HG03439 (cell line): Measurements from ENCODE around the gene OR2AG2.
"Not testable (repeated sequence)": the region's sequence is repeated elsewhere in the genome, so short reads cannot be mapped to it uniquely, and the experiment has no call there.

Experiments used
- ATAC-seq: cut with Tn5 transposase; IDR thresholded peaks from one replicate; pipeline ENCODE4 v1.9.1; 2021; ENCODE audit warnings: mild to moderate bottlenecking, moderate library complexity; ENCODE audit not compliant: unreplicated experiment

The OR2AG2 gene, protein sequence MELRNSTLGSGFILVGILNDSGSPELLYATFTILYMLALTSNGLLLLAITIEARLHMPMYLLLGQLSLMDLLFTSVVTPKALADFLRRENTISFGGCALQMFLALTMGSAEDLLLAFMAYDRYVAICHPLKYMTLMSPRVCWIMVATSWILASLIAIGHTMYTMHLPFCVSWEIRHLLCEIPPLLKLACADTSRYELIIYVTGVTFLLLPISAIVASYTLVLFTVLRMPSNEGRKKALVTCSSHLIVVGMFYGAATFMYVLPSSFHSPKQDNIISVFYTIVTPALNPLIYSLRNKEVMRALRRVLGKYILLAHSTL

DNA sequence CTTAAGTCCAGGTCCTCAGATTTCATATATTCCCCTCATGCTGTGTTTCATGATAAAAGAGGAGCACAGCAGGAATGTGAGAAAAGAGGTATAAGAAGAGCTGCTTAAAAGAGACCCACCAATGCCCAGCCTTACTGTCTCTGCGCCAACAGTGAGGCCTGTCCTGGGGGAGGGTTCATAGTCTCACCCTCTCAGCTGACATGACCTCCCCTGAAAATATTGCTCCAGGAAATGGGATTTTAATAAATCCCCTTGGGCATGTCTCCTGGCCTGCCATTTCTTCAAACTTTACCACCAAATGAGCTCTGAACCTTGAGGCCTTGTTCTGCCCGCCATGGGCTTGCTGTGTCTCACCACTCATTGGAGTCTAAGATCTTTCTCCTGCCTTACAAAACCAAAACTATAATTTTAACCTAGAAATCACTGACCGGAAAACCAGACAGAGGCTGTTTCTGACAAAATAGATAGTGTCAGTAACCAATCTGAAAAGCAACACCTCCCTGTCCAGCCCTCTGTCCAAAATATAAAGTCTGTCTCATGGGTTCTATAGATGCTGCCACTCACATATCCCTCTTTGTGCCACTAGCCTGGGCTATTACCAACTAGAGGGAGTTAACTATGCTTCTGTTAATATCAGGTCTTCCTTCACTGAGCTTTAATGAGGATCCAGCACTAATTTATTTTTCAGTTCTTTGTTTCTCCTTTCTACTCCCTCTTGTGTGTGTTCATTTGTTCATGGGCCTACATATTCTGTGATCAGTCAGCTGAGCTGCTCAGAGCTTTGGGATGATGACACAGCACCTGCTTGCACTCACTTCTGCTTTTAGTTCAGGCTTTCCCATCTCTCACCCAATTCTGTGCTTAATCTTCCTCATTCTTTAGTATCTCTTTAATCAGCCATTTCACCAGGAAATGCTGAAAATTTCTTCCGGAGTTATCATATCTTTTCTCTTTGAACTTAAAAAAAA is at the start of gene OR2AG2:
Gene OR2AG2, minus strand, starts transcription at position 51 of the 968 bp plus-strand sequence. CDS start 3,019 bp downstream, outside the sequence.
- ATAC-seq: peak; percentile 83

DNA sequence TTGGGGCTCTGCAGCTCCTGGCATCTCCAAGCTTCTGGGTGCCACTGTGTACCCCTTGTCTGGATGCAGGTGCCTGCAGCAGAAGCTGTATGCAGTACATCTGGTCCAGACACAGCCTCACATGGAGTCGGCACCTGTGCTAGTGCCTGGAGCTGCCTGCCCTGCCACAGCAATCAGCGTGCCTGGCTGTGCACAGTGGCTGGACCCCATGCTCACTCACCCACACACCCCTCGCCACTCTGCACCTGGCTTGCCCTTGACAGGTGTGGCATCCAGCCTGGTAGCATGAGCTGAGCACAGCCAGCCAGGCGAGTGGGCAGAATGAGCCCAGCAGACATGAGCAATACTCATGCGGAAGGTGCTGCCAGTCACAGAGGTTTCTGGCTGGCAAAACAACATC is 47.2 kb upstream of the OR2AG2 start:
- no peak for ATAC-seq

DNA sequence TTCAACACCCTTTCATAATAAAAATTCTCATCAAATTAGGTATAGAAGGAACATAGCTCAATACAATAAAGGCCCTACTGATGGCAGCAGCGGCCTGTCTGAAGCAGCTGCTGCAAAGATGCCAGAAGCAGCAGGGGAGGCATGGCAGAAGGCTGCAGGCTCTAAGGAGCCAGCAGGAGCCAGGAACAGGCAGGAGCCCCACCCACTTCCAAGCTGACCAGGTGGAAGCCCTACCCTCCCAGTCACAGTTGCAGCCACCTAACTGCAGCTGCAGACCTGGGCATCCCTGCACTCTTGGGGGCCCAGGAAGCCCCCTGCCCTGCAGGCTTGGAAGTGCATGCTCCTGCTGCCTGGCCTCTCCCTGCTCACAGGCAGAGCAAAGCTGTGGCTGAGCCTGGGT is 45.9 kb upstream of the OR2AG2 start:
- ATAC-seq: no peak

DNA sequence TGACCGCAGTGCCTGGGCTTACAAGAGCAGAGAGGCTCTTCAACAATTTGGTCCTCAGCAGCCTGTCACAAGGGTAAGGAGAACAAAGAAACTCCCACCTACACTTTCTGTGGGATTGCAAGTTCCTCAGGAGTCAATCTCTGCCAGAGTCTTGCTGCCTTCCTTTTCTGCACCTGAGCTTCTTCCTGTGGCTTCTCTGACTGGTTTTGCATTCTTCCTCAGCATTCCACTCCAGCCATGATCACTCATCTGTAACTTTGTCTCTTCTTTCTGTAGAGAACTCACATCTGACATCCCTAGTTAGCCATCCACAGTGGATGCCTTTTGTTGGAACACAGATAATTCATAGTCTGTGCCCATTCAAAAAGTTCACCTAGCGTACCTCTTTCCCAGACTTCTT is 41.9 kb upstream of the OR2AG2 start:
- no peak for ATAC-seq

DNA sequence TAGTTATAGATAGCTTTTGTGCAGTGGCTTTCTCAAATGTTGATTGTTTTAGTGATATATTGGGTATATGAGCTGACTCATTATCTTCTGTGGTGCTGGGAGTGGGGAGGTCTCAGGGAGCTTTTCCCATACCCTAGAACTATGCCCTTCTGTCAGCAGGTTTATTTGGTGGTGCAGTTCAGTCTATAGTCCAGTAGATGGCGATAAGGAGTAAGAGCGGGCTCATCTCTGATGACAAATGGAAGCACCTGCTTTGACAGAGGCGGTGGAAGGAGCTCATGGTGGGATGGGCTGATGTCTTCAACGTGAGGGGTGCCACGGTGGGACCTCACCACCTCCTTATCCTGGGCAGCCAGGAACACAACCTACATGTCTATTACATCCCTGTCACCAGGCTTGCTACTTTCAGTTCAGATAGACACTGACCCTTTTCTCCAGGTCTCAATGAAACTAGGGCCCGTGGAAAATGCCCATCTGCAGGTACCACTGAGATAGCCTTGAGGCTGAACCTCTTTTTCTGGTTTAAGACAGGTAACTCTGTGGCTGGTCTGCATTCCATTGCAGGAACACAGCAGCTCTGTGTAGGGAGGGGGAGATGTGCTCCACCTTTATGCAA is 40.7 kb upstream of the OR2AG2 start:
- no peak for ATAC-seq

DNA sequence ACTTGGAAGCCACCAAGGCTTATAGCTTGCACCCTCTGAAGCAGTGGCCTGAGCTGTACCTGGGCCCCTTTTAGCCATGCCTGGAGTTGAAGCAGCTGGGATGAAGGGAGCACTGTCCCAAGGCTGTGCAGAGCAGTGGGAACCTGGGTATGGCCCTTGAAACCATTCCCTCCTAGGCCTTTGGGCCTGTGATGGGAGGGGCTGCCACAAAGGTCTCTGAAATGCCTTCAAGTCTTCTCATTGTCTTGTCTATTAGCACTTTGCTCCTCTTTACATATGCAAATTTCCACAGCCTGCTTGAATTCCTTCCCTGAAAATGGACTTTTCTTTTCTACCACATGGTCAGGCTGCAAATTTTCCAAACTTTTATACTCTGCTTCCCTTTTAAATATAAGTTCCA is 29.3 kb upstream of the OR2AG2 start:
- not testable (repeated sequence) for ATAC-seq

DNA sequence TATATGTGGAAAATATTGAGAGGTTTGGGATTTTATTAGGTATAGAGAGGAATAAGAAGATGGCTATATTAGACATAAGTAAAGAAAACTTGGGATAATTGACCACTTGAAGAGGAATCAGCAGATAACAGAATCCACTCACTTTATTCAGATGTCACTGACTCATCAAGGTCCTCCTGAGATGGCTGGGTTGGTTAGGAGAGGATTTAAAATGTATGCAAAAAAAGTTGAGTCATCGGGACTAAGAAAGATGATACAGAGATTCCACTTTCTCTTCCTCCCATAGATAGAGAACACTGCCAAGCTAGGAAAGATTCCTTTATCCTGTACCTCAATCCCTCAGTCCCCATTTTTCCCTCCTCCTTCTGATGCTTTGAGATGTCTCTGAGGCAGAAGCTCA is 27.6 kb upstream of the OR2AG2 start, which contains the start of gene OR6A2:
Gene OR6A2, minus strand, starts transcription at position 288 of the 400 bp plus-strand sequence. CDS start 3,981 bp downstream, outside the sequence.
- no peak for ATAC-seq

DNA sequence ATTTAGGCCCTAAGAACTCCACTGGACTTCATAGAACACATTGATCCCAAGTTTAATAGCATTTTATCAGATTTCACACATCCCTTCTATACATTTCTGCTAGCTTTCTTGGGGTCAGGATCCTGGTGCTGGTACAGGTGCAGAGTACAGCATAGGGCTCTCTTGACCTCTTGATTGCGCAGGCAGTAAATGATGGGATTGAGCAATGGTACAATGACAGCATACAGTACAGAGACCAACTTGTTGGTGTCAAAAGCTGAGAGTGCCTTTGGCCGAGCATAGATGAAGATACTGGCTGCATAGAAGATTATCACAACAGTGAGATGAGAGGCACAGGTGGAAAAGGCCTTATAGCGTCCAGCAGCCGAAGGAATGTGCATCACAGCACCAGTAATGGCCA is 22.9 kb upstream of the OR2AG2 start:
- ATAC-seq: no peak

DNA sequence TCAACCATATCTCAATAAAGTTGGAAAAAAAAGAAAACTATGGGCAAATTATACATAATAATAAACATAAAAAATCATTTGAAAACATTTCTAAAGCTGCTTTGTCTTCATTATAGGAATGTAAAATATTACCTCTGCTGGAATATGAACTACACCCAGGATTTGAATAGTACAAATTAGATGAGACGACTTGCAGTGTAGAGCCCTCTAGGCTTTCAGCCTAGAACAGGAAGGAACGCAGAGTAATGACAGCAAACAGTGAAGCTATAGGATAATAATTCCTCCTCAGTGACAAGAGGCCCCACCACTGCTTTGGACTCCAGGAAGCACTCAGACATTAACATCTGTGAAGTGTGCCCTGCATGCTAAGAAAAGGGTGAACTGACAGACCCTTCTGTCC is 18.8 kb upstream of the OR2AG2 start:
- ATAC-seq: no peak

DNA sequence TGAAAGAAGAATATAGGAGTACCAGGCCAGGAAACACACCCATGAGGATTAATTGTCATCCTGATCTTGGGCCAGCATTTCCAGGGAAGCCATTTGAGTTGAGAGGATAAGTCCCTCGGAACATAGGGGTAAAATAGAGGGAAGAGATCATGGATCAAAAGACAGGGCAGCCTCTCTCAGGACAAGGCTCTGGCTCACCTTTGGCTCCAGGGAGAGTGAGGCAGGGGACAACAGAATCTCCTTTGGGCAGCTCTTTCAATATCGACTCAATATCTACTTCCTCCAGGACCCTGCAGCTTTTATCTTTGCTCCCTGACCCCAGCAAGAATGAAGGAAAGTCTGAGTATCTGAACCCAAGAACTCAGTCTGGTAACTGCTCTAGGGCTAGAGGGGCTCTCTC is 10.9 kb upstream of the OR2AG2 start, which contains the start of gene OR2AG1:
Gene OR2AG1, plus strand, starts transcription at position 301 of the 400 bp plus-strand sequence. CDS start 2,018 bp downstream, outside the sequence.
- ATAC-seq: no peak

DNA sequence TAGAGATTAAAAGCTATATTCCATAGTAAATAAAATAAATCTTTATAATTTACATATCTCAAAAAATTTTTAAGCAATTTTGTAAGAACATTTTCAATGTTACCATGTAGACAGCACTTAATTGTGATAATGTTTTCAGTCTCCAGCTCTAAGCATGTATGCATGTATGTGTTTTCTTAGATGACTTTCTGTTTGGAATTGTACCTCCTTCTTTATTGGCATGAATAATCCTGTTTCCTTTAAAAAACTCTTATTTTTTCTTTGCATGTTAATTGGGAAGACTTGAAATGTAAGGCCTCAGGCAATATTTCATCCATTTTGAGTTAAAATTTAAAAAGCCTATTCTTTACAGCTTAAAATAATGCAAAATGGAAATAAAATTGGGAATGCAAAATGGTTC is 9.1 kb upstream of the OR2AG2 start:
- no peak for ATAC-seq

DNA sequence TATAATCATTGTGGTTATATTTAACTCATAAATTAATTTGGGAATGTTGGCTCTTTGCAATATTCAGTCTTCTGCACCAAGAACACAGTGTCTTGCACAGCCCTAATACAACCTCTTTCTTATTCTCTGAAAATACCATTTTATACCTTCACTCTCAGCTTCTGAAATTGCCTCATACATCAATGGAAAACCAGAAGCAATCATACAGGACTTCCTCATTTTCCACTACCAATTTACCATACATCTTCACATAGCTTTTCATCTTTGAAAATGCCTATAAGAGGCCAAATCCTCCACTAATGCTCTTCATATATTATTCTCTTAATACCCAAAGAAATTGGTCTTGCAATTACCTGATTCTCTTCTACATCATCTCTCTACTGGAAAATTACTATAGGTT is 6.7 kb upstream of the OR2AG2 start:
- no peak for ATAC-seq

DNA sequence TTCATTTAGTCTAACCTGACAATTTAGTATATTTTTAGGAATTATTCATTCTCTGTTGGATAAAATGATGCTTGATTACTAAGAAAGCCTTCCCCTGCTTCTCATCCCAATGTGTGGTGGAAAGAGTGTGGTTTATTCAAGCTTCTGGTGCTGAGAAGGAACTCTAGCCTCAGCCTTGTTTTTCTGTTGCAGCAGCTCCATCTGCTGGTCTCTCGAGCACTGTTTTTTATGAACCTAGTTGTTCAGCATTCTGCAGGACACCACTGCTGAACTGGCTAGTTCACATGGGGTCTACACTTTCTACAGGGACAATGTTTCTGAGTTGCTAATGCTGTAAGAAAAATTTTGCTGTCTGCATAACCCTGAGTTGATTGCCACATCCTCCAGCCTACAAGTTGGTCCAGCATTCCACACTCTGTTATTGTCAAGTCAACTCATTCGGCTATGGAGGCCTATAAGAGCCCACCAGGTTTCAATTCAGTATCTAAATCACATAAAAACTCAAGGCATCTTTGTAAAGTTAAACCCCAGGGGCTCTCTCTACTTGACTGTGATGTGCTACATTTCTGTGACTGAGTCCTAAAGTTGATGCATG is 14.3 kb downstream of the OR2AG2 start:
- ATAC-seq: peak; percentile 78

DNA sequence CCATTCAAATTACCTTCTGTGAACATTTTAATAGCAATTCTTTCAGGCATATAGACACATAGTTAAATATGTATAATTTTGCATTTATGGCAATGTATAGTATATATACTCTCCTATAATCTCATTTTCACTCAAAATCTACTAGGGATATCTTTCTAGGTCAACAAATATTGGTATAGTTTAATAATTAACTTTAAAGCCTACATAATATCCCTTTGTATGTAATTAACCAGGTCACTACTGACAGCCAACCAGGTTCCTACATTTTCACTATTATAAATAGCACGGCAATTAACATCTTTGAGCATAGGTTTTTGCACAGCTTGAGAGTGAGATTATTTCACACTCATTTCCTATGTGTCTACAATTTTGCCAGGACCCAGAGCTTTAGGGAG is 15.8 kb downstream of the OR2AG2 start:
- ATAC-seq: no peak

DNA sequence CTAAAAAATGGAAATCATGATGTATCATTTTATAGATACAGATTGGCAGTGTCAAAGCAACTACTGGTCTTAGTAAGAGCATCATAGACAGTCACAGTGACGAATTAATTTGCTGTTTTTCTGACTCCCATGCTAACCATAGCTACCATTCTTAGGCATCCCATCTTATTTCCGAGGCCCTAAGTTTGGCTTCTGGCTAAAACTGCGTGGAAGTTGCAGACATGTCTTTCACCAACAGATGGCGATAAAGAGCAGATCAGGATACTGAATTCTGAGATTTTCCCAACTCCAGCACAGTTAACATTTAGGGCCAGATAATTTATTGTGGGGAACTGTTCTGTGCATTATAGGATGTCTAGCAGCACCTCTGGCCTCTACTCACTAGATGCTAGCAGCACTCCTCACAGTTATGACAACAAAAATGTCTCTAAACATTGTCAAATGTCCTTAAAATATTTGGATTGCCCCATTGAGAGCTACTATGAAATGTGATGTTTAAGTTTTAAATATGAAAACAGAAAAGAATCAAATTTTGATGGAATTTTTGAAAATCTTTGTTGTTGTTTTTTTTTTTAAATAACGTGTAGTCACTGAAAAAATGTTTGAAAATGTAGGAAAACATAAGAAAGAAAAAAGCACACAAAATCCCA is 16.3 kb downstream of the OR2AG2 start:
- ATAC-seq: no peak

DNA sequence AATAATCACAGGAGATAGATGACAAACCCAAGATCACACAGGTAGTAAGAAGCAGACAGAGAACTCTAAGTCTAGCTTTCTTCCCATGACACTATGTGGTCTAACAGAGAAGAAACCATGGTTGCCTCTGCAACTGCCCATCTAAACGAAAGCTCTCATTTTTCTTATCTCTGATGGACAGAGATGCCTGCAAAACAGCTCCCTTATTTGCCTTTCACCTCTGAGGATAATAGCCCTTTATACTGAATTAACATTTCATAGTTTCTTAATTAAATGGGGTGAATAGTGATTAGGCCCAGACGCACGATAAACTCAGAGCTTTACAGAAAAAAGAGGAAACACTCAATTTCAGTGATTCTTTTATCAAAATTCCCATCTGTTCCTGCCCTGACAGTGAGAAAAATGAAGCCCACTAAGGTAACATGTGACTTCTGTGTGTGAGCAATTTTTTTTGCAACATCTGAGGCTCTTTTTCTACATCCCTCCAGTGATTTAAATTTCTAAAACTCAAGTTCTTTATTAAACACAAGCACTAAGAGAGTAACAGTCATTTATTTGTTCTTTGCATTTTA is 24.6 kb downstream of the OR2AG2 start:
- no peak for ATAC-seq

DNA sequence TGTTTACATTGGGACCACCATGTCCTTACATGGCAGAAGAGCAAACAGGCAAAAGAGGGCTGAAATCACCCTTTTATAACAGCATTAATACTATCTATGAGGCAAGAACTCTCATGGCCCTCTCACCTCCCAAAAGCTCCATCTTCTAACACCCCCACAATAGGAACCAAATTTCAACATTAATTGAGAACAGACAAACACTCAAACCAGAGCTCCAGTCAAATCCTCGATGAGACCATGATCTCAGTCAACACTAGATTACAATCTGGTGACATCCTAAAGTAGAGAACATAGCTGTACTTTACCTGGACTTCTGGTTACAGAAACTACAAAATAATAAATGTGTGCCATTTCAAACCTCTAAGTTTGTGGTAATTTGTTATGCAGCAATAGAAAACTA is 25.1 kb downstream of the OR2AG2 start:
- ATAC-seq: no peak

DNA sequence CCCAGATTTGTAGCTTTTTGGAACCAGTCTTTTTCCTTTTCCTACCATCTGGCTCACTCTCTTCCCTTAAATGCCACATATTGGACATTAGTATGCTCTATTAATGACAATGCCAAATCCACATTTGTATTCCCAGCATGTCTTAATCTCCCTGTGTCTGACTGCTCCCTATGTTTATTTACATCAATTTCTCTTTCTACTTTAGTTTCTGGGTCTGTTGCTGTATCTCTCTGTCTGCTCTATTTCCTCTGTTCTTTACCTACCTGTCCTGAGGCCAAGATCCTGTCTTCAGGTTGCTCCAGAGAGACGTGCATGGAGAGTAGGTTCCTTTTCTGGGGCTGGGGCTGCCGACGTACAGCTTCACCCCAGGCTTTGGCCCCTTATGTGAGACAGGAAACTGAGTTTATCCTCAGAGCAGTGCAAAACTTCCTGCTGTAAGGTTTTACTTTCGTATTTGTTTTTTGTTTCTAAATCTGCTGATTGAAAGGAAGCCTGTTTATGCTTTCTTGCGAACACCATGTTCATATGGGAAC is 25.6 kb downstream of the OR2AG2 start:
- peak; percentile 74 for ATAC-seq

DNA sequence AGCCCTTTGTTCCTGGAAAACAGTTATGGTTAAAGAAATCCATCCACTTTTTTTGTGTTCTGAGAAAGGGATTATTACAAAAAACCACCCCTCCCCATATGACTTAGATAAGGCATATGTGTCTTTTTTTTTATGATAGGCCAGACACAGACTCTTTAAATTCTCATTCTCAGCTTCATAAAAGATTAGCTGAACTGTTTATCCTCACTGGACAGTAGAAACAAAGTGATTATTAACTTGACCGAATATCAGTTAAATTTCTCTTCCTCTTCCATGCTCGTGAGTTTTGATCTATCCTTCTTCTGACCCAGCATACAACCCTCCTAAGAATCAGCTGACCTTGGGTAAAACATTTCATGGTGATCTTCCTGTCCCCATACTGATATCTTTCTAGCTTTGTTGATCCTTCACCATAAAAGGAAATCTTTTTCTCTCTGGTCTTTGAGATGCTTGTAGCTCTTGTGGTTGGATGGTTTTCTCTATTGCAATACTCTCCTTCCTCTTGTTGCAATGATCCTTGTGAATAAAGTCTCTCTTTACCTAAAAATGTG is 26.2 kb downstream of the OR2AG2 start:
- peak; percentile 54 for ATAC-seq
